A673 (cell line): ENCODE results near the gene B3GLCT.

ENCODE experiments used
- EZH2 ChIP-seq: fragments of 200-600 bp; sonication (generic); IDR thresholded peaks from 2 replicates; pipeline ENCODE4 v1.6.1; 2017; ENCODE audit warnings: borderline replicate concordance, low read depth, mild to moderate bottlenecking, mixed read lengths, antibody characterized with exemption, low read length; ENCODE audit not compliant: poor library complexity, severe bottlenecking
- TF ChIP-seq, protein P1 (sequence below): fragments of 300-800, 200-600 bp; sonication (generic); conservative IDR thresholded peaks from 2 replicates; pipeline ENCODE4 v1.5.1; 2017; ENCODE audit warnings: low read depth, mild to moderate bottlenecking, antibody characterized with exemption, low read length, moderate library complexity, mixed read lengths

DNA sequence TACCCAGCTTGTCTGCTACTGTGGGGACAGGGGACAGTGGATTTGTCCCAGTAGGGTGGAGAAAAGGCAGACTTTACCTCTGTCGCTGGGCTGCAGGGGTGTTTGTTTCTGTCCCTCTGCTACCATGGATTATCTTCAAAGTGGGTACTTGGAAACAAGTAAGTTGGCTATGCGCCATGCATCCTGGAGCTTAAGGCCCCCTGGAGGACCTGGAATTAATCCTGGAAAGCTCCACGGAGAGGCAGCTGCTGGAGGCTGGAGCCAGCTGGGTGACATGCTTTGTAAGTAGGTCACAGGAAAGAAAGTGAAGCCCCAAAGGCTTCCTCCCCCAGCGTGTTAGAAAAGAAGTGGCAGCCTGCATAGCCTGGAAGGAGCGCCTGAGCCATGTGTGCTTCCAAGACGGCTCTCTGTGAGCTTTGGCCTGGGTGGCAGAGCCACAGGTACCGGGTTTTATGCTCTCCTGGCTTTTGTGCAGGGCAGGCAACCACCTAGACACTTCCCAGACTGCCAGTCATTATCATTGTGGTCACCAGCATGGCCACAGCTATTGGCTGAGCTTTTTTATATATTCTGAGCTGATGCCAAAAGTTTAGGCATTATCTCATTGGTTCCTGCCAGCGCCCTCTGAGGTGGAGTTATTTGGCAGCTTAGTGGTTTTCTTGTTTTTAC is 9.5 kb downstream of the B3GLCT start:
- TF ChIP-seq, protein P1, sequence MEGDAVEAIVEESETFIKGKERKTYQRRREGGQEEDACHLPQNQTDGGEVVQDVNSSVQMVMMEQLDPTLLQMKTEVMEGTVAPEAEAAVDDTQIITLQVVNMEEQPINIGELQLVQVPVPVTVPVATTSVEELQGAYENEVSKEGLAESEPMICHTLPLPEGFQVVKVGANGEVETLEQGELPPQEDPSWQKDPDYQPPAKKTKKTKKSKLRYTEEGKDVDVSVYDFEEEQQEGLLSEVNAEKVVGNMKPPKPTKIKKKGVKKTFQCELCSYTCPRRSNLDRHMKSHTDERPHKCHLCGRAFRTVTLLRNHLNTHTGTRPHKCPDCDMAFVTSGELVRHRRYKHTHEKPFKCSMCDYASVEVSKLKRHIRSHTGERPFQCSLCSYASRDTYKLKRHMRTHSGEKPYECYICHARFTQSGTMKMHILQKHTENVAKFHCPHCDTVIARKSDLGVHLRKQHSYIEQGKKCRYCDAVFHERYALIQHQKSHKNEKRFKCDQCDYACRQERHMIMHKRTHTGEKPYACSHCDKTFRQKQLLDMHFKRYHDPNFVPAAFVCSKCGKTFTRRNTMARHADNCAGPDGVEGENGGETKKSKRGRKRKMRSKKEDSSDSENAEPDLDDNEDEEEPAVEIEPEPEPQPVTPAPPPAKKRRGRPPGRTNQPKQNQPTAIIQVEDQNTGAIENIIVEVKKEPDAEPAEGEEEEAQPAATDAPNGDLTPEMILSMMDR = no peak
- TF ChIP-seq EZH2 = no peak
